ENCODE results near the gene PFDN4.

DNA sequence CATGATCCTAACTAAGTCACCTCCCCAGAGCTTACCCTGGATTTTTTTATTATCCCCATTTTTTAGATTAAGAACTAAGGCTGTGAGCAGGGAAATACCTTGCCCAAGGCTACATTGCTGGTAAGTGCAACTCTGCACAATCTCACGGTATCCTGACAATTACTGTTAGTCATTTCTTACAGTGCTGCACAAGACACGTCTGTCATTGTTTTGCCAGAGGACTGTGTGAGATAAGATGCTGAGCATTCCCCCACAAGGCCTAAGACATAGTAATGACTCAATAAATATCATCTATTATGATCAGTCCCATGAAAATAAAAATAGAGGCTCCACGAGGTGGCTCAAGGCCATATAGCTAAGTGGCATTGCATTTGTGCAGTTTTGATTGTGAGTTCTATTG lies 21.0 kb downstream of the PFDN4 start:
- TF ChIP-seq, protein P1, sequence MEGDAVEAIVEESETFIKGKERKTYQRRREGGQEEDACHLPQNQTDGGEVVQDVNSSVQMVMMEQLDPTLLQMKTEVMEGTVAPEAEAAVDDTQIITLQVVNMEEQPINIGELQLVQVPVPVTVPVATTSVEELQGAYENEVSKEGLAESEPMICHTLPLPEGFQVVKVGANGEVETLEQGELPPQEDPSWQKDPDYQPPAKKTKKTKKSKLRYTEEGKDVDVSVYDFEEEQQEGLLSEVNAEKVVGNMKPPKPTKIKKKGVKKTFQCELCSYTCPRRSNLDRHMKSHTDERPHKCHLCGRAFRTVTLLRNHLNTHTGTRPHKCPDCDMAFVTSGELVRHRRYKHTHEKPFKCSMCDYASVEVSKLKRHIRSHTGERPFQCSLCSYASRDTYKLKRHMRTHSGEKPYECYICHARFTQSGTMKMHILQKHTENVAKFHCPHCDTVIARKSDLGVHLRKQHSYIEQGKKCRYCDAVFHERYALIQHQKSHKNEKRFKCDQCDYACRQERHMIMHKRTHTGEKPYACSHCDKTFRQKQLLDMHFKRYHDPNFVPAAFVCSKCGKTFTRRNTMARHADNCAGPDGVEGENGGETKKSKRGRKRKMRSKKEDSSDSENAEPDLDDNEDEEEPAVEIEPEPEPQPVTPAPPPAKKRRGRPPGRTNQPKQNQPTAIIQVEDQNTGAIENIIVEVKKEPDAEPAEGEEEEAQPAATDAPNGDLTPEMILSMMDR (IDR thresholded peaks at IDR 0.05) = no peak
- TF ChIP-seq POLR2A (IDR thresholded peaks at IDR 0.05) = no peak
